A549 (cell line): Measurements from ENCODE around the gene NKAPD1. TPM values are rescaled to one million over a fixed set of nuclear protein-coding genes. Genes with fewer than 3 reads are reported as not detected.
"Not testable (repeated sequence)": the region's sequence is repeated elsewhere in the genome, so short reads cannot be mapped to it uniquely, and the experiment has no call there.

Experiments
- ATAC-seq, 2 experiments: fragments of 200-7000 bp in 1 of 2; fragments of >200 bp in 1 of 2; cut with Nextera tagmentation in 1 of 2; cut with Tn5 transposase in 1 of 2; 3 replicates each; pipeline versions ENCODE4 v1.8.0 to v1.9.1; 2018 to 2020; ENCODE audit warnings: mild to moderate bottlenecking in 1 of 2, moderate library complexity in 1 of 2
- CTCF ChIA-PET: fragments of 300-600 bp; sonication (Branson Sonifier 250); formaldehyde crosslinking; extraction: SDS; loops from one replicate; lab custom pipeline; 2021; ENCODE audit warnings: antibody characterized with exemption, inconsistent platforms; lab: Yijun Ruan, JAX
- POLR2A ChIA-PET: fragments of 350-600 bp; formaldehyde crosslinking; extraction: SDS; loops from one replicate; lab custom pipeline; 2021; ENCODE audit warnings: antibody characterized with exemption, inconsistent platforms; lab: Yijun Ruan, JAX
- DNase-seq, 2 experiments: peaks; one replicate each; pipeline versions ENCODE4 v3.0.0 to v3.0.0-alpha.2; 2011 to 2016; ENCODE audit warnings: low read depth in 1 of 2, low spot score in 1 of 2
- FAIRE-seq: peaks from 2 replicates; lab custom pipeline; 2011; peaks lifted over from hg19 to GRCh38; lab: Jason Lieb, UNC
- H3K27ac ChIP-seq, 2 experiments: fragments of >200 bp; sonication (Bioruptor Twin); formaldehyde crosslinking; 3 replicates each; pipeline ENCODE4 v1.5.1; 2016 to 2017
- H3K4me1 ChIP-seq: fragments of >200 bp; sonication (Bioruptor Twin); formaldehyde crosslinking; 3 replicates; pipeline ENCODE4 v1.6.1; 2016
- H3K4me2 ChIP-seq: fragments of >200 bp; sonication (Bioruptor Twin); formaldehyde crosslinking; 3 replicates; pipeline ENCODE4 v1.6.1; 2016
- H3K4me3 ChIP-seq: fragments of >200 bp; sonication (Bioruptor Twin); formaldehyde crosslinking; 3 replicates; pipeline ENCODE4 v1.5.1; 2016
- H3K9me3 ChIP-seq: fragments of >200 bp; sonication (Bioruptor Twin); formaldehyde crosslinking; 3 replicates; pipeline ENCODE4 v1.6.1; 2016
- BHLHE40 ChIP-seq: IDR thresholded peaks from 2 replicates; pipeline ENCODE4 v1.6.1; 2012; ENCODE audit warnings: low read depth, low read length, inconsistent platforms
- CHD4 ChIP-seq: fragments of 200-600 bp; sonication (generic); IDR thresholded peaks from 2 replicates; pipeline ENCODE4 v1.6.1; 2016; ENCODE audit warnings: antibody characterized with exemption, mild to moderate bottlenecking, borderline replicate concordance
- EP300 ChIP-seq, 2 experiments: fragments of >200 bp; sonication (Bioruptor Twin); formaldehyde crosslinking; IDR thresholded peaks; 2 replicates in 1 of 2; 3 replicates in 1 of 2; pipeline ENCODE4 v1.6.1; 2016 to 2017
- ESRRA ChIP-seq: fragments of 150-350 bp; IDR thresholded peaks from 2 replicates; pipeline ENCODE4 v1.6.1; 2014; ENCODE audit warnings: mild to moderate bottlenecking, low read length, borderline replicate concordance
- FOSL2 ChIP-seq, 2 experiments: fragments of 450-650 bp in 1 of 2; fragments of >200 bp in 1 of 2; sonication (Bioruptor Twin) in 1 of 2; formaldehyde crosslinking; IDR thresholded peaks; 2 replicates each; pipeline versions ENCODE4 v1.5.0 to v1.6.1; 2016 to 2020; ENCODE audit warnings: mild to moderate bottlenecking in 1 of 2, moderate library complexity in 1 of 2
- HOXB5 ChIP-seq: fragments of 250-450 bp; sonication (Bioruptor Pico); IDR thresholded peaks from 2 replicates; pipeline ENCODE4 v1.5.0; 2020; ENCODE audit warnings: mild to moderate bottlenecking, moderate library complexity
- KDM1A ChIP-seq: fragments of 200-600 bp; sonication (generic); IDR thresholded peaks from 2 replicates; pipeline ENCODE4 v1.6.1; 2016; ENCODE audit warnings: low read depth, mild to moderate bottlenecking
- KDM5A ChIP-seq: fragments of 200-600 bp; sonication (generic); IDR thresholded peaks from 2 replicates; pipeline ENCODE4 v1.6.1; 2016; ENCODE audit warnings: antibody characterized with exemption, mild to moderate bottlenecking
- MAFK ChIP-seq: fragments of 450-650 bp; IDR thresholded peaks from 2 replicates; pipeline ENCODE4 v1.6.1; 2014; ENCODE audit not compliant: partially characterized antibody
- MAZ ChIP-seq: fragments of 150-350 bp; IDR thresholded peaks from 2 replicates; pipeline ENCODE4 v1.6.1; 2014; ENCODE audit warnings: antibody characterized with exemption, low read depth, low read length, borderline replicate concordance
- MYC ChIP-seq: IDR thresholded peaks from 2 replicates; pipeline ENCODE4 v1.6.1; 2012; ENCODE audit warnings: mild to moderate bottlenecking, inconsistent platforms, low read length, improper control_type of control experiment, borderline replicate concordance
- NFE2L2 ChIP-seq: fragments of 150-350 bp; conservative IDR thresholded peaks from 2 replicates; pipeline ENCODE4 v1.6.1; 2014; ENCODE audit warnings: low read length
- NPAS2 ChIP-seq: fragments of 250-450 bp; sonication (Bioruptor Pico); IDR thresholded peaks from 2 replicates; pipeline ENCODE4 v1.8.0; 2022; ENCODE audit warnings: mild to moderate bottlenecking, moderate library complexity, borderline replicate concordance
- NR3C1 ChIP-seq: fragments of >200 bp; sonication (Bioruptor Twin); formaldehyde crosslinking; IDR thresholded peaks from 3 replicates; pipeline ENCODE4 v1.6.1; 2017
- POLR2AphosphoS2 ChIP-seq: conservative IDR thresholded peaks from 2 replicates; pipeline ENCODE4 v1.6.1; 2012; ENCODE audit warnings: low read length, improper control_type of control experiment, inconsistent platforms
- RAD21 ChIP-seq, 2 experiments: fragments of >200 bp in 1 of 2; sonication (Bioruptor Twin) in 1 of 2; formaldehyde crosslinking in 1 of 2; IDR thresholded peaks in 1 of 2; conservative IDR thresholded peaks in 1 of 2; 2 replicates in 1 of 2; 3 replicates in 1 of 2; pipeline ENCODE4 v1.6.1; 2012 to 2018; ENCODE audit warnings: inconsistent platforms in 1 of 2
- RCOR1 ChIP-seq: fragments of 150-350 bp; IDR thresholded peaks from 2 replicates; pipeline ENCODE4 v1.6.1; 2014; ENCODE audit warnings: antibody characterized with exemption, low read length, low read depth
- RFX5 ChIP-seq: fragments of 450-650 bp; IDR thresholded peaks from 2 replicates; pipeline ENCODE4 v1.7.1; 2014; ENCODE audit warnings: antibody characterized with exemption, mild to moderate bottlenecking, moderate library complexity
- SMC3 ChIP-seq: fragments of >200 bp; sonication (Bioruptor Twin); formaldehyde crosslinking; IDR thresholded peaks from 3 replicates; pipeline ENCODE4 v1.6.1; 2018; ENCODE audit warnings: inconsistent platforms
- SREBF2 ChIP-seq: fragments of 450-650 bp; IDR thresholded peaks from 2 replicates; pipeline ENCODE4 v1.6.1; 2014; ENCODE audit warnings: mild to moderate bottlenecking, moderate library complexity
- TFCP2L1 ChIP-seq: fragments of 250-450 bp; sonication (Bioruptor Pico); IDR thresholded peaks from 2 replicates; pipeline ENCODE4 v1.5.0; 2021; ENCODE audit warnings: mild to moderate bottlenecking
- ZC3H11A ChIP-seq: fragments of 450-650 bp; IDR thresholded peaks from 2 replicates; pipeline ENCODE4 v1.6.1; 2014; ENCODE audit warnings: antibody characterized with exemption, mild to moderate bottlenecking
- ZNF302 ChIP-seq: fragments of 250-450 bp; sonication (Bioruptor Pico); IDR thresholded peaks from 2 replicates; pipeline ENCODE4 v1.9.0; 2021; ENCODE audit warnings: inconsistent platforms, mild to moderate bottlenecking, moderate library complexity
- WGBS: methylation state at CpG from one replicate; pipeline ENCODE4 v1.1.6; 2017; ENCODE audit errors: missing lambda C conversion rate; 5-methylcytosine and 5-hydroxymethylcytosine counted together
- polyA plus RNA-seq, 4 experiments: library from polyadenylated mRNA; depleted of rRNA in 3 of 4; stranded (reverse); fragments of >200 nt; fragmentation: RNase III in 1 of 4; extraction: RNeasy Plus Mini Kit Qiagen cat#74134 plus additional on column Dnase treatment in 1 of 4; gene quantifications; 2 replicates in 3 of 4; 3 replicates in 1 of 4; pipeline ENCODE4 v1.2.3, GENCODE V29; 2011 to 2017
- TF ChIP-seq, protein P1 (sequence below): fragments of >200 bp; sonication (Bioruptor Twin); formaldehyde crosslinking; IDR thresholded peaks from 3 replicates; pipeline ENCODE4 v1.6.1; 2016
- TF ChIP-seq, protein P2 (sequence below): IDR thresholded peaks from 2 replicates; pipeline ENCODE4 v1.6.1; 2012; ENCODE audit warnings: low read depth, borderline replicate concordance

Gene NKAPD1
- polyA plus RNA-seq, 2 of the 4 experiments (the other 2 are of a cell fraction) = 16.6 to 20.1 TPM

DNA sequence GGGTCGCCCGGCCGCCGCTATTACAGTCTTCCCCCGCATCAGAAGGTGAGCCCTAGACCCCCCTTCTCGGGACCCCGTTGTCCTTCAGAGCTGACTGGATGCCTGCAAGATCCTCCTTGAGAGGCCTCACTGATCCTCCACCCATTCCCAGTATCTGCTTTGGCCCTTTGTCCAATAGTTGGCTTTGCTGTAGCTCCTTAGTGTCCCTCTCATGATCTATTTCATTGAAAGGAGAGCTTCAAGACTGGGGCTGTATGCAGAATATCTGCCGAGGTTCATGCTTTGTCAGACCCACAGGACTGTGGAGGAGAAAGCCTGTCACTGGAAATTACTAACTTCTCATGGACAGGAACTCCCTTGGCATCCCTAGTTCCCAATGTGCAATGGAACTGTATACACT is 48.4 kb upstream of the NKAPD1 start:
- FAIRE-seq (no peak), DNase-seq (peak; percentile 8 to 13), ATAC-seq (peak; percentile 10 to 62; a peak in 3 of 6 replicates)
- POLR2A ChIA-PET = no interaction called here
- 2% methylated on average over 8 of the region's 8 CpGs for WGBS
- Histone ChIP-seq H3K4me2 (peak overlapping the region; percentile 86), H3K9me3 (no peaks in the 10 kb centered on the region), H3K27ac (peak overlapping the region; percentile 94 to 99), H3K4me1 (peaks cover 5% of the 10 kb centered on the region; the same call in 2 of the 3 replicates), H3K4me3 (peak overlapping the region; percentile 92)
- no peak for TF ChIP-seq SREBF2
- TF ChIP-seq POLR2AphosphoS2 = no peak
- TF ChIP-seq EP300 (IDR thresholded peaks at IDR 0.05) = no peak
- TF ChIP-seq NPAS2 = no peak
- CTCF ChIA-PET = no interaction called here

DNA sequence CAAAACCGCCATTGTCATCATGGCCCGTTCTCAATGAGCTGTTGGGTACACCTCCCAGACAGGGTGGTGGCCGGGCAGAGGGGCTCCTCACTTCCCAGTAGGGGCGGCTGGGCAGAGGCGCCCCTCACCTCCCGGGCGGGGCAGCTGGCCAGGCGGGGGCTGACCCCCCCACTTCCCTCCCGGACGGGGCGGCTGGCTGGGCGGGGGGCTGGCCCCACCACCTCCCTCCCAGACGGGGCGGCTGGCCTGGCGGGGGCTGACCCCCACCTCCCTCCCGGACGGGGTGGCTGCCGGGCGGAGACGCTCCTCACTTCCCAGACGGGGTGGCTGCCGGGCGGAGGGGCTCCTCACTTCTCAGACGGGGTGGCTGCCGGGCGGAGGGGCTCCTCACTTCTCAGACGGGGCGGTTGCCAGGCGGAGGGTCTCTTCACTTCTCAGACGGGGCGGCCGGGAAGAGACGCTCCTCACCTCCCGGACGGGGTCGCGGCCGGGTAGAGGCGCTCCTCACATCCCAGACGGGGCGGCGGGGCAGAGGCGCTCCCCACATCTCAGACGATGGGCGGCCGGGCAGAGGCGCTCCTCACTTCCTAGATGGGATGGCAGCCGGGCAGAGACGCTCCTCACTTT is 47.2 kb upstream of the NKAPD1 start:
- H3K4me2 ChIP-seq, ATAC-seq, H3K9me3 ChIP-seq, CTCF ChIA-PET, DNase-seq, H3K4me1 ChIP-seq, H3K27ac ChIP-seq, FAIRE-seq, POLR2A ChIA-PET, H3K4me3 ChIP-seq: not testable (repeated sequence)
- no CpG with 5 or more reads among the region's 49 CpGs for WGBS

DNA sequence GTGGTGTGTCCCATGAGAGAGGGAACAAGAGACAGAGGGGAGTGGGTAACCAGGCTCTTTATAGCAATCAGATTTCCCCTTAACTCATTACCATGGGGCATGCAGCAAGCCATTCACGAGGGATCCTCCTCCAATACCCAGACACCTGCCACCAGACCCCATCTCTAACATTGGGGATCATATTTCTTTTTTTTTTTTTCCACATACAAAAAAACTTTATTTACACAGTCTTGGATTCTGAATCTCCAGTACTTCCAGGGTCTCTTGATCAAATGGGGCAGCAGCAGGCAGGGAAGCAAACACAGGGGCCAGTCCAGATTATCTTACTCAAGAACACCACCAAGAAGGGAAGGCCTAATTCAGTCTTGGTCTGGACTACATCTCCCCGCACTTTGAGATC is 44.6 kb upstream of the NKAPD1 start:
- ChIA-PET CTCF (interaction anchor here (1.2 kb wide), 1 partner anchor 98 kb away, joined by 3 read pairs; no protein-coding TSS in a partner anchor), POLR2A (no interaction called here)
- no peak for FAIRE-seq
- TF ChIP-seq TFCP2L1 (CRISPR knock-in tag) (no peak), HOXB5 (CRISPR knock-in tag) (no peak), KDM1A (no peak), ZC3H11A (no peak), KDM5A (no peak)
- TF ChIP-seq, protein P1, sequence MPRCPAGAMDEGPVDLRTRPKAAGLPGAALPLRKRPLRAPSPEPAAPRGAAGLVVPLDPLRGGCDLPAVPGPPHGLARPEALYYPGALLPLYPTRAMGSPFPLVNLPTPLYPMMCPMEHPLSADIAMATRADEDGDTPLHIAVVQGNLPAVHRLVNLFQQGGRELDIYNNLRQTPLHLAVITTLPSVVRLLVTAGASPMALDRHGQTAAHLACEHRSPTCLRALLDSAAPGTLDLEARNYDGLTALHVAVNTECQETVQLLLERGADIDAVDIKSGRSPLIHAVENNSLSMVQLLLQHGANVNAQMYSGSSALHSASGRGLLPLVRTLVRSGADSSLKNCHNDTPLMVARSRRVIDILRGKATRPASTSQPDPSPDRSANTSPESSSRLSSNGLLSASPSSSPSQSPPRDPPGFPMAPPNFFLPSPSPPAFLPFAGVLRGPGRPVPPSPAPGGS = no peak
- 89% methylated on average over 2 of the region's 2 CpGs for WGBS
- Histone ChIP-seq H3K4me3 (no peak overlapping the region), H3K9me3 (no peaks in the 10 kb centered on the region), H3K4me2 (no peak overlapping the region), H3K27ac (no peak overlapping the region), H3K4me1 (no peaks in the 10 kb centered on the region)
- no peak for DNase-seq
- ATAC-seq = no peak

DNA sequence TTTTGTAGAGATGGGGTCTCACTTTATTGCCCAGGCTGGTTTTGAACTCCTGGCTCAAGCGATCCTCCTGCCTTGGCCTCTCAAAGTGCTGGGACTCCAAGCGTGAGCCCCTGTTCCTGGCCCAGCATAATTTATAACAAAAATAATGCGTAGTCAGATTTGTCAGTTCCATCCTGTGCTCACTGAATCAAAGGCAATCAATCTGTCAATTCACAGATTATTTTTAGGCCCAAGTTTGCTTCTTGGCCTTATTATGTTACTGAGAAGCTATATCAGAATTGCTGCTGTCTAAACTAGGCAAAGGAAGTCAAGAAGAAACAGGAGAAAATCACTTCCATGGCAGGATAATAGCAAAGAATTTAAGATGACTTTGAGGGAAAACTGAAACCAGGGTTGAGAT is 40.2 kb upstream of the NKAPD1 start:
- no peak for FAIRE-seq
- ChIA-PET CTCF (no interaction called here), POLR2A (no interaction called here)
- Histone ChIP-seq H3K4me2 (no peak overlapping the region), H3K4me1 (no peaks in the 10 kb centered on the region)
- 89% methylated on average over 3 of the region's 3 CpGs for WGBS
- TF ChIP-seq RCOR1 (no peak), SMC3 (no peak), ESRRA (no peak)
- TF ChIP-seq, all 56 proteins: peak for 0
- DNase-seq (no peak), ATAC-seq (no peak)
- Histone ChIP-seq H3K4me3 (no peak overlapping the region), H3K9me3 (no peaks in the 10 kb centered on the region), H3K27ac (no peak overlapping the region)

DNA sequence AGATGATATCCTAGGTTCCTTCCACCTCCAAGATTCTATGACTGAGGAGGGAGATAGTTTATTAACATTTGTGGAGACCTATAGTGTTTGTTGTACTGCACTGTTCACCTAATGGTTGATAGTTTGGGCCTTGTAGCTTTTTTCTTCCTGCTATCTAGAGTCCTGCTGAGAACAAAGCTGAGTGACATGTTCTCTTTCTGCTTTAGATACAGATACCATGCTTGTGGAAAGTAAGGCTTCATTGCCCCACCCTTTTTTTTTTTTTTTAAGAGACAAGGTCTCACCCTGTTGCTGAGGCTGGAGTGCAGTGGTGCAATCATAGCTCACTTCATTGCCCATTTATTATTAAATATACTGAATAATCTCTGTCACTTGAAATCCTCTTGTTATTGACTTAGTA is 36.6 kb upstream of the NKAPD1 start:
- POLR2A ChIA-PET = no interaction called here

More for the DNA sequence above, 36.6 kb upstream of the NKAPD1 start:
- CTCF ChIA-PET = no interaction called here
- DNase-seq (no peak), FAIRE-seq (no peak), ATAC-seq (no peak)
- TF ChIP-seq KDM1A (no peak), SREBF2 (no peak), MYC (no peak), NFE2L2 (no peak), NPAS2 (no peak), NR3C1 (no peak), ZNF302 (CRISPR knock-in tag) (no peak), RFX5 (no peak), MAFK (no peak), RAD21 (conservative IDR thresholded peaks at IDR 0.05 in 1 of 2, IDR thresholded peaks at IDR 0.05 in 1 of 2) (no peak), MAZ (no peak), FOSL2 (IDR thresholded peaks at IDR 0.05) (no peak), FOSL2 (CRISPR knock-in tag; IDR thresholded peaks at IDR 0.05) (no peak), BHLHE40 (no peak), CHD4 (no peak)
- TF ChIP-seq, protein P2, sequence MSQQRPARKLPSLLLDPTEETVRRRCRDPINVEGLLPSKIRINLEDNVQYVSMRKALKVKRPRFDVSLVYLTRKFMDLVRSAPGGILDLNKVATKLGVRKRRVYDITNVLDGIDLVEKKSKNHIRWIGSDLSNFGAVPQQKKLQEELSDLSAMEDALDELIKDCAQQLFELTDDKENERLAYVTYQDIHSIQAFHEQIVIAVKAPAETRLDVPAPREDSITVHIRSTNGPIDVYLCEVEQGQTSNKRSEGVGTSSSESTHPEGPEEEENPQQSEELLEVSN = no peak
- no peak overlapping the region for H3K4me3 ChIP-seq
- no peaks in the 10 kb centered on the region for H3K9me3 ChIP-seq
- H3K4me2 ChIP-seq = no peak overlapping the region
- H3K27ac ChIP-seq = no peak overlapping the region
- peaks cover 6% of the 10 kb centered on the region; the same call in 2 of the 3 replicates for H3K4me1 ChIP-seq
